H1 (cell line): ENCODE data around the gene SLC30A9. TPM values are rescaled to one million over a fixed set of nuclear protein-coding genes. Genes with fewer than 3 reads are reported as not detected.

ENCODE experiments used
- CTCF ChIA-PET: fragments of 300-600 bp; sonication (Branson Sonifier 250); formaldehyde crosslinking; loops from one replicate; lab custom pipeline; 2021; ENCODE audit not compliant: partially characterized antibody; lab: Charles Lee
- POLR2A ChIA-PET: fragments of 300-600 bp; sonication (Branson Sonifier 250); formaldehyde crosslinking; loops from one replicate; lab custom pipeline; 2021; ENCODE audit warnings: inconsistent platforms; ENCODE audit not compliant: partially characterized antibody; lab: Charles Lee
- DNase-seq, 2 experiments: peaks; one replicate each; pipeline versions ENCODE4 v3.0.0 to v3.0.0-alpha.2; 2010 to 2022; ENCODE audit warnings: low spot score in 2 of 2, low read depth in 1 of 2, mixed read lengths in 1 of 2
- FAIRE-seq: peaks from 2 replicates; lab custom pipeline; 2011; peaks lifted over from hg19 to GRCh38; lab: Jason Lieb, UNC
- H2AFZ ChIP-seq: 2 replicates; pipeline ENCODE4 v1.8.1; 2012; ENCODE audit warnings: low read length, inconsistent platforms
- H2AK5ac ChIP-seq: 2 replicates; pipeline ENCODE4 v1.6.1; 2013; ENCODE audit warnings: low read depth, low read length
- H2BK120ac ChIP-seq: replicated peaks from 2 replicates; pipeline ENCODE3; 2013; ENCODE audit warnings: low read depth, low read length, inconsistent platforms
- H2BK12ac ChIP-seq: 2 replicates; pipeline ENCODE4 v1.6.1; 2013; ENCODE audit warnings: low read depth, low read length
- H2BK15ac ChIP-seq: 2 replicates; pipeline ENCODE4 v1.6.1; 2013; ENCODE audit warnings: low read length
- H2BK20ac ChIP-seq: 2 replicates; pipeline ENCODE4 v1.6.1; 2013; ENCODE audit warnings: low read length
- H2BK5ac ChIP-seq: 2 replicates; pipeline ENCODE4 v1.6.1; 2013; ENCODE audit warnings: low read depth, low read length
- H3K14ac ChIP-seq: 2 replicates; pipeline ENCODE4 v1.6.1; 2013; ENCODE audit warnings: inconsistent platforms; ENCODE audit not compliant: insufficient read length
- H3K18ac ChIP-seq: 2 replicates; pipeline ENCODE4 v1.6.1; 2013; ENCODE audit warnings: low read length; ENCODE audit errors: extremely low read depth
- H3K23ac ChIP-seq: 2 replicates; pipeline ENCODE4 v1.6.1; 2013; ENCODE audit warnings: inconsistent platforms; ENCODE audit not compliant: insufficient read length
- H3K23me2 ChIP-seq: 2 replicates; pipeline ENCODE4 v1.6.1; 2013; ENCODE audit warnings: low read depth, low read length
- H3K27ac ChIP-seq: 2 replicates; pipeline ENCODE4 v1.6.1; 2011; ENCODE audit warnings: low read depth, low read length, inconsistent platforms
- H3K27me3 ChIP-seq, 4 experiments: replicated peaks in 1 of 4; 1 replicate in 1 of 4; 2 replicates in 3 of 4; pipeline versions ENCODE4 v1.6.1 to v1.8.1; 2011 to 2013; ENCODE audit warnings: low read length in 3 of 4, mild to moderate bottlenecking in 3 of 4, inconsistent platforms in 2 of 4, mixed read lengths in 2 of 4, moderate library complexity in 1 of 4; ENCODE audit not compliant: control insufficient read depth in 3 of 4, insufficient read depth in 3 of 4; ENCODE audit errors: extremely low read depth in 1 of 4
- H3K36me3 ChIP-seq, 4 experiments: 2 replicates each; pipeline versions ENCODE4 v1.6.1 to v1.8.1; 2011 to 2013; ENCODE audit warnings: mild to moderate bottlenecking in 4 of 4, low read length in 3 of 4, moderate library complexity in 2 of 4, control low read depth in 1 of 4, inconsistent platforms in 1 of 4; ENCODE audit not compliant: insufficient read depth in 4 of 4, control insufficient read depth in 2 of 4
- H3K4ac ChIP-seq: replicated peaks from 2 replicates; pipeline ENCODE3; 2013; ENCODE audit warnings: low read length, low read depth, mixed read lengths, inconsistent platforms; ENCODE audit not compliant: insufficient read length
- H3K4me1 ChIP-seq, 4 experiments: replicated peaks in 1 of 4; 1 replicate in 1 of 4; 2 replicates in 3 of 4; pipeline versions ENCODE4 v1.6.1 to v1.8.1; 2011 to 2013; ENCODE audit warnings: low read length in 3 of 4, inconsistent platforms in 2 of 4, mixed read lengths in 1 of 4; ENCODE audit not compliant: insufficient read depth in 4 of 4, control insufficient read depth in 3 of 4
- H3K4me2 ChIP-seq, 2 experiments: 2 replicates each; pipeline versions ENCODE4 v1.6.1 to v1.8.1; 2011 to 2013; ENCODE audit warnings: low read depth in 2 of 2, low read length in 2 of 2, control low read depth in 1 of 2, inconsistent platforms in 1 of 2, mild to moderate bottlenecking in 1 of 2; ENCODE audit not compliant: insufficient read depth in 1 of 2
- H3K4me3 ChIP-seq, 4 experiments: fragments of 200-600, 300-600 bp in 1 of 4; sonication (generic), shearing (Covaris generic), sonication (Bioruptor Twin) in 1 of 4; 2 replicates each; pipeline versions ENCODE4 v1.5.1 to v1.8.1; 2011 to 2016; ENCODE audit warnings: low read length in 4 of 4, low read depth in 3 of 4, control low read depth in 2 of 4, inconsistent platforms in 2 of 4, mild to moderate bottlenecking in 2 of 4, mixed read lengths in 1 of 4, moderate library complexity in 1 of 4; ENCODE audit not compliant: insufficient read depth in 2 of 4; ENCODE audit errors: extremely low read depth in 1 of 4
- H3K56ac ChIP-seq: replicated peaks from 2 replicates; pipeline ENCODE3; 2013; ENCODE audit warnings: low read depth, mild to moderate bottlenecking, mixed read lengths, low read length, inconsistent platforms; ENCODE audit not compliant: insufficient read length
- H3K79me1 ChIP-seq: 2 replicates; pipeline ENCODE4 v1.6.1; 2013; ENCODE audit warnings: low read depth, low read length, control low read depth
- H3K79me2 ChIP-seq, 2 experiments: 2 replicates each; pipeline versions ENCODE4 v1.6.1 to v1.8.1; 2012 to 2013; ENCODE audit warnings: low read length in 2 of 2, mild to moderate bottlenecking in 2 of 2, inconsistent platforms in 1 of 2; ENCODE audit not compliant: insufficient read depth in 2 of 2, control insufficient read depth in 1 of 2
- H3K9ac ChIP-seq, 4 experiments: replicated peaks in 1 of 4; 1 replicate in 1 of 4; 2 replicates in 3 of 4; pipeline versions ENCODE4 v1.6.1 to v1.8.1; 2011 to 2013; ENCODE audit warnings: low read depth in 3 of 4, low read length in 3 of 4, control low read depth in 2 of 4, mild to moderate bottlenecking in 2 of 4, moderate library complexity in 2 of 4, inconsistent platforms in 1 of 4; ENCODE audit errors: extremely low read depth in 1 of 4
- H3K9me3 ChIP-seq, 2 experiments: 2 replicates each; pipeline versions ENCODE4 v1.6.1 to v1.8.1; 2012 to 2013; ENCODE audit warnings: mild to moderate bottlenecking in 2 of 2, moderate library complexity in 2 of 2, control low read depth in 1 of 2, inconsistent platforms in 1 of 2, low read depth in 1 of 2, low read length in 1 of 2, mixed read lengths in 1 of 2; ENCODE audit not compliant: insufficient read depth in 2 of 2
- H4K20me1 ChIP-seq, 2 experiments: replicated peaks in 1 of 2; 2 replicates each; pipeline versions ENCODE3 to v1.8.1; 2011 to 2013; ENCODE audit warnings: inconsistent platforms in 2 of 2, low read length in 2 of 2, mild to moderate bottlenecking in 1 of 2; ENCODE audit not compliant: insufficient read depth in 2 of 2, control insufficient read depth in 1 of 2
- H4K5ac ChIP-seq: 2 replicates; pipeline ENCODE4 v1.6.1; 2013; ENCODE audit warnings: low read length, low read depth, mixed read lengths, inconsistent platforms; ENCODE audit not compliant: insufficient read length
- H4K8ac ChIP-seq: 2 replicates; pipeline ENCODE4 v1.8.0; 2013; ENCODE audit warnings: mild to moderate bottlenecking, moderate library complexity, low read length, inconsistent platforms; ENCODE audit not compliant: insufficient read depth; ENCODE audit errors: extremely low read depth
- H4K91ac ChIP-seq: replicated peaks from 2 replicates; pipeline ENCODE3; 2013; ENCODE audit warnings: low read length, mixed read lengths, inconsistent platforms; ENCODE audit not compliant: insufficient read length
- CBX5 ChIP-seq: fragments of 300-800, 300-1000 bp; sonication (generic); IDR thresholded peaks from 2 replicates; pipeline ENCODE4 v1.7.1; 2016; ENCODE audit warnings: antibody characterized with exemption, low read length, low read depth
- CREB1 ChIP-seq: IDR thresholded peaks from 2 replicates; pipeline ENCODE4 v1.6.1; 2012; ENCODE audit warnings: inconsistent platforms
- JUND ChIP-seq: IDR thresholded peaks from 2 replicates; pipeline ENCODE4 v1.6.1; 2011; ENCODE audit warnings: mild to moderate bottlenecking, improper control_type of control experiment, low read length
- KDM4A ChIP-seq: IDR thresholded peaks from one replicate; pipeline ENCODE4 v1.7.1; 2012; ENCODE audit warnings: low read depth, mild to moderate bottlenecking, moderate library complexity, low read length, inconsistent platforms; ENCODE audit not compliant: severe bottlenecking
- NRF1 ChIP-seq: IDR thresholded peaks from 2 replicates; pipeline ENCODE4 v1.6.1; 2011; ENCODE audit warnings: mild to moderate bottlenecking, low read depth, low read length, improper control_type of control experiment
- RXRA ChIP-seq: IDR thresholded peaks from 2 replicates; pipeline ENCODE4 v1.6.1; 2011; ENCODE audit warnings: low read depth, mild to moderate bottlenecking, low read length, moderate library complexity; ENCODE audit not compliant: insufficient read depth
- SP1 ChIP-seq: IDR thresholded peaks from 2 replicates; pipeline ENCODE4 v1.6.1; 2011; ENCODE audit warnings: low read depth, low read length
- YY1 ChIP-seq: IDR thresholded peaks from 2 replicates; pipeline ENCODE4 v1.6.1; 2011; ENCODE audit warnings: low read depth, mild to moderate bottlenecking, low read length
- WGBS, 2 experiments: shearing (Covaris generic) in 1 of 2; methylation state at CpG; one replicate each; pipeline versions ENCODE4 v1.1.6 to v1.1.7; 2013 to 2015; ENCODE audit warnings: low lambda C conversion rate in 2 of 2, mixed read lengths in 2 of 2, inconsistent platforms in 1 of 2, low coverage in 1 of 2, missing lambda C conversion rate in 1 of 2; ENCODE audit not compliant: insufficient replicate concordance in 2 of 2, insufficient coverage in 1 of 2, insufficient read length in 1 of 2; ENCODE audit errors: extremely low coverage in 1 of 2, missing lambda C conversion rate in 1 of 2; 5-methylcytosine and 5-hydroxymethylcytosine counted together
- polyA plus RNA-seq, 7 experiments: library from polyadenylated mRNA; depleted of rRNA in 3 of 7; stranded (reverse) in 5 of 7; unstranded in 2 of 7; fragments of >200 nt in 5 of 7; fragments of 200-250 nt in 2 of 7; gene quantifications; 1 replicate in 5 of 7; 2 replicates in 1 of 7; 4 replicates in 1 of 7; pipeline versions ENCODE4 v1.2.1 to v1.2.3, GENCODE V29; 2011 to 2013; ENCODE audit warnings: missing spikeins in 2 of 7, mixed read lengths in 2 of 7
- total RNA-seq: library from RNA; stranded (reverse); fragmentation: NEBNext Ultra II Directional; extraction: Animal tissue kit (Norgen Biotek cat#: 25700); gene quantifications from 2 replicates; pipeline ENCODE4 v1.2.1, GENCODE V29; 2021

Gene SLC30A9
- total and polyA plus RNA-seq, 2 of the 8 experiments (the other 6 are each of a cell fraction or from before 2014, with no cell fraction given): 41.2 to 67.2 TPM

DNA sequence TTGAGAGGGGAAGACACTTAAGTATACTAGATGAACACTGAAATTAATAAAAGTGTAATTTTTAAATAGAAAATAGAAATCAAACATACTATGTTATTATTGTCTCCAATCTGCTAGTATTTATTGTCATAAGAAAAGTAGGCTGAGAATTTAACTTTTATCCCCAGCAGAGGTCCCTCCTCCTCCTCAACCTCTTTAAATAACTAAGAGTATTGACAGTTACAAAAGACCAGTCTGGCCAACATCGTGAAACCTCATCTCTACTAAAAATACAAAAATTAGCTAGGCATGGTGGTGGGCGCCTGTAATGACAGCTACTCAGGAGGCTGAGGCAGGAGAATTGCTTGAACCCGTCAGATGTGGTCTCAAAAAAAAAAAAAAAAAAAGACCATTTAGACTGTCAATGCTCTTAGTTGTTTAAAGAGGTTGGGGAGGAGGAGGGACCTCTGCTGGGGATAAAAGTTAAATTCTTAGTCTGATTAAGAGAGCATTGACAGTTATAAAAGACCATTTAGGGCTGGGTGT is 4.2 kb downstream of the SLC30A9 start:
- no peak overlapping the region for H2BK20ac ChIP-seq
- H2BK5ac ChIP-seq: no peak overlapping the region
- H3K9ac ChIP-seq: no peak overlapping the region
- H2BK120ac ChIP-seq: no peak overlapping the region
- H2AFZ ChIP-seq: no peak overlapping the region
- TF ChIP-seq CBX5 (no peak), KDM4A (no peak), YY1 (no peak), NRF1 (no peak), CREB1 (no peak), SP1 (no peak), JUND (no peak), RXRA (no peak)
- 64% methylated on average over 3 of the region's 3 CpGs; no CpG with 5 or more reads in 1 of the 2 experiments for WGBS, 2 experiments
- H3K18ac ChIP-seq: no peak overlapping the region
- peaks cover 3 to 66% of the 10 kb centered on the region in 2 experiments for H3K79me2 ChIP-seq
- peaks cover 0 to 3% of the 10 kb centered on the region in 2 experiments for H4K20me1 ChIP-seq
- DNase-seq (no peak), FAIRE-seq (no peak)
- H3K27me3 ChIP-seq: no peaks in the 10 kb centered on the region
- no peak overlapping the region for H4K91ac ChIP-seq
- H3K23ac ChIP-seq: no peak overlapping the region
- H3K4me2 ChIP-seq: no peak overlapping the region
- POLR2A ChIA-PET: interaction anchor here (0.7 to 0.9 kb wide), 2 partner anchors 33 to 37 kb away, joined by 3 read pairs; no protein-coding TSS in a partner anchor
- no peak overlapping the region for H3K4me3 ChIP-seq
- H3K36me3 ChIP-seq: no peaks in the 10 kb centered on the region
- H2AK5ac ChIP-seq: no peak overlapping the region
- H3K14ac ChIP-seq: no peak overlapping the region
- no peak overlapping the region for H3K56ac ChIP-seq
- H3K27ac ChIP-seq: no peak overlapping the region
- no peak overlapping the region for H4K8ac ChIP-seq
- no peaks in the 10 kb centered on the region for H3K9me3 ChIP-seq
- peaks cover 2 to 6% (median 3%) of the 10 kb centered on the region in 4 experiments; a peak in 5 of 7 replicates for H3K4me1 ChIP-seq
- H3K23me2 ChIP-seq: peaks cover 9% of the 10 kb centered on the region
- no peak overlapping the region for H3K4ac ChIP-seq
- H4K5ac ChIP-seq: no peak overlapping the region
- CTCF ChIA-PET: interaction anchor here (0.7 to 2.1 kb wide), 7 partner anchors 10 to 285 kb away, joined by 3 to 6 read pairs (median 4); no protein-coding TSS in a partner anchor
- no peak overlapping the region for H2BK12ac ChIP-seq
- H2BK15ac ChIP-seq: no peak overlapping the region
- H3K79me1 ChIP-seq: peaks cover 3% of the 10 kb centered on the region; the same call in 1 of the 2 replicates
